HG03521 (cell line): Measurements from ENCODE around the gene PDE1C.

Source experiments
- ATAC-seq: cut with Tn5 transposase; IDR thresholded peaks from one replicate; pipeline ENCODE4 v1.9.1; 2021; ENCODE audit warnings: mild to moderate bottlenecking, moderate library complexity; ENCODE audit not compliant: unreplicated experiment

Gene PDE1C

DNA sequence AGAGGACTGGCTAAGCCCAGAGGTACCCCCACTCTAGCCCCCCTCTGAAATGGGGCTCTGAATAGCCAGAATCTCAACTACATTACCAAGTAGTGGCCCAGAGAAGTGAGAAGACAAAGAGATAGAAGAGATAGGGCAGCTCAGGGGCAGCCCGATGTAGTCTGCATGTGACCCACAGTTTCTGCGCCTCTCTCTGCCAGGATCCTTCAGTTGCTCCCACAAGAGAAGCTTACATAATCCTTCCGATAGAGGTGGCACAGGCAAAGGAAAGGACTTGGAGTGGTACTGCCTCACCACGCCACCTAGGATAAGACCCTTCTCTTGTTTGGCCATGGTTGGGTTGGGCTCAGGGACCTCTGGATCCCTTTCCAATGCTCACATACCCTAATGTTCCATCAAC is 5.4 kb upstream of the PDE1C start:
- no peak for ATAC-seq

DNA sequence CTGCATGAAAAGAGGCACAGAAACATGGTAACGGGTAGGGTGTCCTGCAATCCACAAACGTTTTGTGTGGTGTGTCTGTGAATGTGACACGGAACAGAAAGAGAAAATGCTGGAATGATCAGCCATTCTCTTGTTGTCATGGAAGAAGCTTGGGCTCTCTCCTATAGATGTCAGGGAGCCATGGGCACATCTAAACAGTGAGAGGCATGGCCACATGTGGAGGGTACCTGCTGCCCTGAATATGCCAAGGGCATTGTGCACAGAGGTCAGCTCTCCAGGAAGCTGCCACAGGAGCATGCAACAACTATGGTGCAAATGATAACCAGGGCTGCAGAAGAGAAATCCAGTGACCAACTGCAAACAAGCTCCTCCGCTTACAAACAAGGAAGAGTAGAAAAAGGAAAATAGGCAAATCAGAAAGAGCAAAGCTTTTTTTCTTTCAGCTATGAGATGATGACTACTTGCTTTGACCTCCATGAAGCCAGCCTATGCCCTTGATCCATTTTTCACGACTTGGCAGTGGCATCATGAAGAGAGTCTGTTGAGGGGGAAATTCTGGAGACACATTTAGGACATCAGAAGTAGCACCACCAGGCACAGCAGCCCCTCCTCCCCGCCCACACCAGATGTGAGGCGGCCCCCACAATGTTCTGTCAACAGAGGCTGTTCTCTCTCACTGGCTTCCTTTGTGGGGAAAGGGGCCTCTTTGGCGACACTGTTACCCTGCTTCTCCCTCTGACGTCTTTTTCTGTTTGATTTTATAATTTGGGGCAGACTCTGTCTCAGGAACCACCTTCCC is 4.8 kb upstream of the PDE1C start:
- ATAC-seq, result no peak

DNA sequence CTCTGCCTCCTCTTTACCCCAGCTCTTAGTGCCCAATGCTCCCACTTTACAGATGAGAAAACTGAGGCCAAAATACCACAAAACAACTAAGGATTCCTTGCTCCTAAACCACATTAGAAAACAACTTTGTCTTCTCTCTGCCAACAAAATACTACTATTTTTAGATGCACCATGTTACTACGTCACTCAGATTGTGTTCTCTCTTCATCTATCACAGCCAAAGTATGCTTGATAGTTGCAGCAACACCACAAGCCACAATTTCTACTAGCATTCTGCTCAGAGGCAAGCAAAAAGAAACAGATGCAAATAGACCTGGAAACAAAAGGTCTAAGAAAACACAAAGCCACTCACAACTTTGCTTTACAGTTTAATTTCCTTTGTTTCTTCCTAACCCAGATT is 3.3 kb upstream of the PDE1C start:
- no peak for ATAC-seq

- no peak for ATAC-seq
These were observed 2.2 kb upstream of the PDE1C start for GRCh38 chr7:32072397-32072796.

DNA sequence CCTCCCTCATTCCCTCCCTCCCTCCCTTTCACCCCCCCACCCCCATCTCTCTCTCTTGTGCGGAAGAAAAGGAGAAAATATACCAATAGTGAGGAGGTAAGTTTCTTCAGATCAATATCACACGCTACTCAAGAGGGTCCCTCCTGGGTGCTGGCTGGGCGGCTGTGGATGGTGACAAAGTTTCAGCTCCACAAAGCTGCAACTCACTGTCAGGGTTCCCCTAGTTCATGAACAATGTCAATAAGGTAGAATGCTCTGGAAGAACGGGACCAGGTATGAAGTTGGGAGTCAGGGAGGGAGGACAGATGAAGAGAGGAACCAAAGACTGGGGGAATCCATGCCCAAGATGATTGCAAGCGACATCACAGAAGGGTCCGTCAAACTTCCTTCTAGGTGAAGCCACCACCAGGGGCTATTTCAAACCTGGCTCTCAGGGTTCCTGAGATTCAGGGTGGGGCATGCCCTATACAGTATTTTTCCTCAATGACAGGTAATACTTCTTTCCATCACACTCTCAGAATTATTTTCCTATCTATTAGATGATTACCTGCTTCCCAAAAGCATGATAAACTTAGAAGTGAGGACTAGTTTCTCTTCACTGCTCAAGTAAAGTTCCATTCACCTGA is 1.4 kb upstream of the PDE1C start:
- no peak for ATAC-seq

GRCh38 chr7:32070051-32070405 is 179 bp downstream of the PDE1C start:
- ATAC-seq, result no peak

- ATAC-seq, result no peak
These were observed 1.0 kb downstream of the PDE1C start for GRCh38 chr7:32069116-32069650.

DNA sequence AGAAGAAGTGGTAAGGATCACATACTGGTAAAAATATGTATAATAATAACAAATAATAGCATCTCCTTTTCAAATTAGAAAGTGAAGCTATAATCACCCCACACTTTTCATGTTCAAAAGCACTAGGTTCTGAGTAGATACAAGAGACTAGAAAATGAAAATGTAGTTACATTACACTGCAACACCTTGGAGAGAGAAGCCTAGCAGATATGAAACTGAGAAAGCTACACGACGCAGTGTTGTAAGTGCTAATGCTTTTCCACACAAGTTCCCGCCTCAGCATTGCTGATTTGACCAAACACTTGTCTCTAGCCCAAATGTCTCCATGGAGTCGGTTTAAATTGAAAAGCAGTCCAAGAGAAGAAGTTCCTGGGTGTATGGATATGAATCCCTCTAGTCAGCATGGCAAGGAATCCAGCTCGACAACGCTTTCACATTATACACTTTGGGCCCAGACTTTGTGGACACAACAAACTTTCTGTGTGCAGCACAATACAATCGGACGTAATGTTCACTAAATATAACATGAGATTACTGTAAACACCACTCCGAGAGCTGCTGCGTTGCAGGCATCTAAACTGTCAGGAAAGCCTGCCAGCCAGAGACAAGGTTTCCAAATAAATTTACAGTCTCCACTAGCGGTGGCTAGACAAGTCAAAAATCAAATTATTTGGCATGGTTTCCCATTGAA is 1.7 kb downstream of the PDE1C start:
- no peak for ATAC-seq

DNA sequence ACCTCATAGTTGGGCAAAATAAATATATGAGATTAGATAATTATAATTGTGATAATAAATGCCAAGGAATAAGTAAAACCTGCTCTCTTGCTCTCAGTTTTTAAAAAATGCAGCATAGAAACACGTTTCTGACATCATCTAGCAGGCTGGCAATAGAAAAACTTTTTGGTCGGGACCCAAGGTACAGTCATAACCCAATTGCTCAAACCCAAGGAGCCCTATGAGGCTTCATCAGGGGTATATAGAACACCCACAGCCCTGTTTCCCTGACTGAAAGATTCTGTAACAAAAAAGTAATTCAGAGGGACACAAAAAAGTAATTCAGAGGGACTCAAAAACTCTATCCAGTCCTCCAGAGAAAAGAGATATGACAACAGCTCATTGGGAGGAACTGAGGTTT is 3.8 kb downstream of the PDE1C start:
- ATAC-seq, result no peak

DNA sequence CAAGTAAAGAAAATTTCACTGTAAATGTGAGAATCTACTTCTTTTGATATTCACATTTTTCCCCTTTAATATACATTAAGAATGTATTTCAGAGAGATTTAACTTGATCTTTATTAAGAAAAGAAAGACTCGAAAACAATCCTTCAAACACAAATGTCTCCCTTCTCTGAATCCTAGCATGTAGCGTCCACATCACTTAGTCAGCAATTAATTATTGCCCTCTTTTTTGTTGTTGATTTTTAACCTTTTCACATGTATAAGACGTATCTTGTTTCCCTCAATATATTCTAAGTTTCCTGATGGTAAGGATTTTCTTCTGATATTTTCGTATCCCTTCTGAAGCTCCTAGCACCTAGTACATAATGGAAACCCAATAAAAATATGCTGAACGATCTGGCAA is 6.6 kb downstream of the PDE1C start:
- no peak for ATAC-seq

- ATAC-seq, result no peak
These were observed 8.1 kb downstream of the PDE1C start for GRCh38 chr7:32062150-32062549.

DNA sequence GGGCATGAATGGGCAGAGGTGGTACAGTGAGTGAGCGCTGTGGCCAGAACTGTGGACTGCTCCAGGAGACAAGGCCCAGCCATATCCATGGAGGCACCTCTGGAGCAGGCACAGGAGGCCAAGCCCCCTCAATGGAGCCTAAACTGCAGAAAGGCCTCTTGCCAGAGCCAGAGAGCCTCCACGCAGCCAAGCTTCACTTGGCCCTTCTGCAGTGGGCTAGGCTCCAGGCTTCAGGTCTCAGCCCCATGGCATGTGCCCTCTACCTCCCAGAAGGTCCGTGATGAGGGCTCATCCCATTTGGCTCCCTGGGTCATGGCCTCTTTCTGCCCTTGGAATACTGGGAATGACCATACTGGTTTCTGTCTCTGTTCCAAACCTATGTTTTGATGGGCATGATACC is 8.9 kb downstream of the PDE1C start:
- no peak for ATAC-seq

- no peak for ATAC-seq
These were observed 10.8 kb downstream of the PDE1C start for GRCh38 chr7:32059289-32060011.

DNA sequence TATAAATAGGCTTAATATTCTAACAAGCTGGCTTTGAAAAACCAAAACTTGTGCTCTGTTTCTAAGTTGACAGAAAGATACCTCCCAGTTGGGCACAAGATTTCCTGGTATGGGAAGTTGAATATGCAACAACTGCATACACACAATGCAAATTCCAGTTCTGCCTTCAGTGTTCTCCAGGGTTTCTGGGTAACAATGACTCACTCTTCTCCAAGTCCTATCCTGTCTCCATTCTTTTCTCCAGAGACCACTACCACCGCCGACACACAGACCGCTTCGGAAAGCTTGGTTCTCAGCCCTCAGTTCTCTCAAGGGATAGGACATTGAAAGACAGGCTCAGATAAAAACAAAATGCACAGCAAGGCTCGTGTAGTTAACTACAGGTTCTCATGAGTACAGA is 12.2 kb downstream of the PDE1C start:
- ATAC-seq, result no peak

DNA sequence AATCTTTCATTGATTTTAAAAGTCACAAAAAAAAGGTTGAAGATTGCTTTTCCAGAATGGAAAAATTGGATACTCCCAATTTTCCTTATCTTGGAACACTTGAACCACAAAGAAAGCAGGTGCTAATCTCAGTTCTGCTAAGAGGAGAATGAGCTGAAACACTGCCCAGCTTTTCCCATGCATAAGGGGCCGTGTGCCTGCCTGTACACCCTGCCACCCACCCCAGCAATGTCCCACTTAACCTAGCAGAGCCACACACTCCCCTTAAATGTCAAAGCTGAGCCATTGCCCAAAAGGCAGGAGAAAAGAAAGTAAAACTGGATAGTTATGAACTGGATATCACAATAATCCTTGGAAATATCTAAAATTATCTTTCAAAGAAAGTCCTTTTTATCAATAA is 13.4 kb downstream of the PDE1C start:
- ATAC-seq, result no peak

DNA sequence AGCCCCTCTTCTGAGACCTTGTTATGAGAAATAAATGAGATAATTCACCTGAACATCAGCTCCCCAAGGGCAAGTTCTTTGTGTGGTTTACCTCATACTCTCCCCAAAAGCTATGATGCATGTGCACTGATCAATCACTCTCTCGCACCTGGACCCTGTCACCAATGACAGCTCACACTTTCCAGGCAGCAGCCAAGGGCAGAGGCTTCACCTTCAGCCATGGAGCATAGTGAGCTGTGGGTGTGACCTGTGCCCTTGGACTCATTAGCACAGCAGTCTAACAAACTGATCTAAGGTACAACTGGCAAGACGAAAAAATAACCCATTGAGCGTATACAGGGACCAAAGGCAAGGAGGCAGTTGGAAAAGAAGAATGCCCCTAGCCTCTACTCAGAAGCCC is 17.0 kb downstream of the PDE1C start:
- no peak for ATAC-seq

- ATAC-seq, result no peak
These were observed 19.1 kb downstream of the PDE1C start for GRCh38 chr7:32051128-32051527.

DNA sequence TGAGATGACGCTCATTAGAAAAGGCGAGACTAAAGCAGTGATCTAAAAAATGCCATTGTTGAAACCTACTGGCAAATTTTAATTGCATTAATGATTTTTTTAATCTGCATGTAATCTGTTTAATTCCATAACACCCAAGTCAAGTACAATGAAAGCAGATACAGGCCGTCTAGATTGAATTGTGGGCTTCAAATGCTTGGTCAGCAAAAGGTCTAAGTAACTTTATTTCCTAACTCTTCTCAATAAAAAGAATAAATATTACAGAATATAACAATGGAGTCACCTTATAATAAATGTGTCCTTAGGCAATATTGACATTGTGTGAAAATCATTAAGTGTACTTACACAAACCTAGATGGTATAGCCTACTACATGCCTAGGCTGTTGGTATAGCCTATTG is 20.6 kb downstream of the PDE1C start:
- ATAC-seq, result no peak

DNA sequence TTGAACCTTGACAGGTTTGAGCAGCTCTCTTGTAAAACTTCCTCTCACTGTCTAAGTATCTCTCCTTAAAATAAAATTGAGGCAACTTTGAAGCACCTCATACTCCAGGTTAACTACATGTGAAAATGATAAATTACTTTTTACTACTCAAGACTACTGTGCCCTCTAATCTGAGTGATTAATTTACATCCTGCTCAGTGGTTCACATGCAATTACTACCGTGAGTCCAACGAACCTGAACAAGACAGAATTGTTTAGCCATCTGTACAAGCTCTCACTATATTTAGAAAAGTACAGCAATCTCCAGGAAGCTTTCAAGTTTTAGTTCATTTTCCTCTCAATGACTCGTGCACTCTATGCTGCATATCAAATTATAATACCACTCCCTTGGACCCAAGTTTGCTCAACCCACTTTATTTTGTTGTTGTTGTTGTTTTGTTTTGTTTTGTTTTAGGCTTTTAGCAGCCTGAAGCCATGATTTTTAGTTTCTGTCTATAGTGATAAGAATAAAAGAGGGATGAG is 21.2 kb downstream of the PDE1C start:
- peak; percentile 63 for ATAC-seq

DNA sequence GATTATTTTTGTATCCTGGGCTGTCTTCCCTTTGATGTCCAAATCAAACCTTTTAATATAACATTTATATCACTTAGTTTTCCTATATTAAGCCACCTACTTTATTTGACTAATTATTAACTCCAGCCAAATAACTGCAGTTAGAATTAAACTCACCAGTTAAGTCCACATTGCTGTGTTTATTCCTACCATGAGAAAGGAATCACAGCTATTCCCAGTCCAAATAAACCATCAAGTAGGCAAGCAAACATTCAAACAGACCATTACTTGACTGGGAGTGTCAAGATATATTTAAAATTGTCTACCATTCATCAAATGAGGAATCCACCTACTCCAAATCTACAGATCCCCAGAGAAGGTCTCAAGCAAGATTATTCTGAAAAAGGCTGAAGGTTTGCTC is 22.4 kb downstream of the PDE1C start:
- ATAC-seq, result no peak

DNA sequence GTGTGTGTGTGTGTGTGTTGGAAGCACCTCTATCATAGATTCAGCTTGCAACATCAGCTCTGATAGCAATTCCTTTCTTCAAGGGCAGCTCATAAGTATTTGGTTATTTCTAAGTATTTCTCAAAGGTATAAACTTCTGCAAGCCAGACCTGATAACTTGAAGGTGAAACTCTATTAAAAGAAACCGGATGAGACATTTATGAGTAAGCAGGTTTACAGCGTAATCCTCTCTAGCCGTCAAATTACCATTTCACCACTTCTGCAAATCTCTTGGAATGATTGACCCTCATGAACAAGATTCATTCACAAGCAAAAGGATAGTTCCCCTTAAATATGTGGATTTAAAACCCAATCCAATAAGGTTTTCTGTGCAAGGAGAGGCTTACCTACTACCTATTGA is 23.1 kb downstream of the PDE1C start:
- peak; percentile 39 for ATAC-seq
